B cell (primary cell): ENCODE data around the gene NMT1. TPM values are rescaled to one million over a fixed set of nuclear protein-coding genes. Genes with fewer than 3 reads are reported as not detected.

Experiments
- ATAC-seq: fragments of 200-7000 bp; cut with Tn5 transposase; one replicate; pipeline ENCODE4 v1.10.0; 2021; ENCODE audit warnings: low read depth, mild to moderate bottlenecking, moderate number of reproducible peaks, moderate library complexity
- CTCF ChIA-PET: fragments of 350-600 bp; sonication (Branson Sonifier 250); formaldehyde crosslinking; loops from one replicate; lab custom pipeline; 2021; ENCODE audit warnings: antibody characterized with exemption, inconsistent platforms; lab: Charles Lee
- POLR2A ChIA-PET: fragments of 350-600 bp; sonication (Branson Sonifier 250); formaldehyde crosslinking; loops from one replicate; lab custom pipeline; 2021; ENCODE audit warnings: antibody characterized with exemption; lab: Charles Lee
- DNase-seq: peaks from one replicate; pipeline ENCODE4 v3.0.0; 2013
- H2AFZ ChIP-seq: 2 replicates; pipeline ENCODE4 v1.6.1; 2012; ENCODE audit warnings: mild to moderate bottlenecking, low read depth, low read length; ENCODE audit not compliant: insufficient read depth, poor library complexity, severe bottlenecking
- H3K27ac ChIP-seq, 2 donors: 1 replicate in 1 of 2; 2 replicates in 1 of 2; pipeline ENCODE4 v1.5.1; 2012 to 2013; ENCODE audit warnings: low read length in 2 of 2, mild to moderate bottlenecking in 2 of 2, moderate library complexity in 1 of 2
- H3K27me3 ChIP-seq, 4 experiments: fragments of 200-600 bp in 1 of 4; sonication (generic) in 1 of 4; replicated peaks in 1 of 4; 1 replicate in 2 of 4; 2 replicates in 2 of 4; pipeline versions ENCODE4 v1.6.1 to v1.7.0; 2013 to 2016; ENCODE audit warnings: low read length in 3 of 4, mild to moderate bottlenecking in 2 of 4, mixed read lengths in 1 of 4, moderate library complexity in 1 of 4; ENCODE audit not compliant: insufficient read depth in 4 of 4, control insufficient read depth in 3 of 4; ENCODE audit errors: control extremely low read depth in 1 of 4
- H3K36me3 ChIP-seq, 2 experiments: replicated peaks in 1 of 2; 1 replicate in 1 of 2; 2 replicates in 1 of 2; pipeline versions ENCODE4 v1.6.1 to v1.7.1; 2013; ENCODE audit warnings: low read length in 1 of 2; ENCODE audit not compliant: insufficient read depth in 2 of 2, control insufficient read depth in 1 of 2; ENCODE audit errors: control extremely low read depth in 1 of 2, extremely low read depth in 1 of 2
- H3K4me1 ChIP-seq, 2 donors: fragments of 200-600 bp in 1 of 2; sonication (generic) in 1 of 2; 1 replicate in 1 of 2; 2 replicates in 1 of 2; pipeline versions ENCODE4 v1.5.1 to v1.6.1; 2013 to 2017; ENCODE audit warnings: low read length in 2 of 2; ENCODE audit not compliant: control insufficient read depth in 2 of 2, insufficient read depth in 2 of 2
- H3K4me2 ChIP-seq: replicated peaks from 2 replicates; pipeline ENCODE3; 2012; ENCODE audit warnings: mild to moderate bottlenecking, low read depth, low read length; ENCODE audit not compliant: poor library complexity, severe bottlenecking
- H3K4me3 ChIP-seq, 5 experiments: fragments of 200-600 bp in 1 of 5; sonication (generic) in 1 of 5; 1 replicate in 3 of 5; 2 replicates in 2 of 5; pipeline versions ENCODE4 v1.5.1 to v1.7.0; 2011 to 2016; ENCODE audit warnings: low read length in 4 of 5, mild to moderate bottlenecking in 4 of 5, low read depth in 2 of 5, control low read depth in 1 of 5, moderate library complexity in 1 of 5; ENCODE audit not compliant: insufficient read depth in 1 of 5; ENCODE audit errors: control extremely low read depth in 1 of 5, extremely low read depth in 1 of 5
- H3K79me2 ChIP-seq: fragments of 200-600 bp; sonication (generic); one replicate; pipeline ENCODE4 v1.6.0; 2016; ENCODE audit warnings: low read length; ENCODE audit not compliant: control insufficient read depth, insufficient read depth
- H3K9ac ChIP-seq: fragments of 200-600 bp; sonication (generic); 2 replicates; pipeline ENCODE4 v1.6.1; 2017; ENCODE audit warnings: mild to moderate bottlenecking, low read length, moderate library complexity
- H3K9me3 ChIP-seq, 3 donors: one replicate each; pipeline versions ENCODE4 v1.6.1 to v1.7.1; 2013; ENCODE audit warnings: low read length in 2 of 3; ENCODE audit not compliant: control insufficient read depth in 2 of 3, insufficient read depth in 1 of 3; ENCODE audit errors: control extremely low read depth in 1 of 3
- H4K20me1 ChIP-seq: 2 replicates; pipeline ENCODE4 v1.6.0; 2012; ENCODE audit warnings: mild to moderate bottlenecking, low read length; ENCODE audit not compliant: insufficient read depth, control insufficient read depth, poor library complexity, severe bottlenecking
- H3K27ac Mint-ChIP-seq: one replicate; pipeline ENCODE4 v1.8.0; 2021; ENCODE audit warnings: mixed read lengths
- H3K27me3 Mint-ChIP-seq: one replicate; pipeline ENCODE4 v1.8.0; 2021; ENCODE audit warnings: mixed read lengths
- H3K4me1 Mint-ChIP-seq: one replicate; pipeline ENCODE4 v1.8.0; 2021; ENCODE audit warnings: mixed read lengths
- H3K4me3 Mint-ChIP-seq: one replicate; pipeline ENCODE4 v1.8.0; 2021; ENCODE audit warnings: mixed read lengths
- H3K9me3 Mint-ChIP-seq: one replicate; pipeline ENCODE4 v1.8.0; 2022; ENCODE audit warnings: mixed read lengths; ENCODE audit not compliant: insufficient read depth
- EZH2 ChIP-seq: IDR thresholded peaks from 2 replicates; pipeline ENCODE4 v1.6.1; 2012; ENCODE audit warnings: borderline replicate concordance, low read depth, mild to moderate bottlenecking, moderate library complexity, low read length; ENCODE audit not compliant: insufficient read depth, poor library complexity, severe bottlenecking
- WGBS: methylation state at CpG from one replicate; pipeline ENCODE4 v1.1.5; 2013; ENCODE audit warnings: missing lambda C conversion rate; ENCODE audit not compliant: insufficient coverage; 5-methylcytosine and 5-hydroxymethylcytosine counted together
- intact Hi-C: fragments of 100-400 bp; cut with micrococcal nuclease; formaldehyde crosslinking; loops from one replicate; pipeline ENCODE4 v1.10.0; 2022
- polyA plus RNA-seq: library from polyadenylated mRNA; depleted of rRNA; stranded (reverse); fragments of >200 nt; gene quantifications from 2 replicates; pipeline ENCODE4 v1.2.3, GENCODE V29; 2012
- total RNA-seq, 2 donors: library from RNA; stranded (reverse); fragments of 120-200 nt in 1 of 2; gene quantifications; 1 replicate in 1 of 2; 2 replicates in 1 of 2; pipeline versions ENCODE4 v1.2.3 to v1.2.4, GENCODE V29; 2013 to 2022
- TF ChIP-seq, protein P1 (sequence below): fragments of 200-600 bp; IDR thresholded peaks from one replicate; pipeline ENCODE4 v1.8.0; 2022; ENCODE audit warnings: antibody characterized with exemption, mild to moderate bottlenecking

Gene NMT1
- total and polyA plus RNA-seq, 2 donors (not counting 1 experiment from before 2014, with no cell fraction given) = 30.1 to 134 TPM

DNA sequence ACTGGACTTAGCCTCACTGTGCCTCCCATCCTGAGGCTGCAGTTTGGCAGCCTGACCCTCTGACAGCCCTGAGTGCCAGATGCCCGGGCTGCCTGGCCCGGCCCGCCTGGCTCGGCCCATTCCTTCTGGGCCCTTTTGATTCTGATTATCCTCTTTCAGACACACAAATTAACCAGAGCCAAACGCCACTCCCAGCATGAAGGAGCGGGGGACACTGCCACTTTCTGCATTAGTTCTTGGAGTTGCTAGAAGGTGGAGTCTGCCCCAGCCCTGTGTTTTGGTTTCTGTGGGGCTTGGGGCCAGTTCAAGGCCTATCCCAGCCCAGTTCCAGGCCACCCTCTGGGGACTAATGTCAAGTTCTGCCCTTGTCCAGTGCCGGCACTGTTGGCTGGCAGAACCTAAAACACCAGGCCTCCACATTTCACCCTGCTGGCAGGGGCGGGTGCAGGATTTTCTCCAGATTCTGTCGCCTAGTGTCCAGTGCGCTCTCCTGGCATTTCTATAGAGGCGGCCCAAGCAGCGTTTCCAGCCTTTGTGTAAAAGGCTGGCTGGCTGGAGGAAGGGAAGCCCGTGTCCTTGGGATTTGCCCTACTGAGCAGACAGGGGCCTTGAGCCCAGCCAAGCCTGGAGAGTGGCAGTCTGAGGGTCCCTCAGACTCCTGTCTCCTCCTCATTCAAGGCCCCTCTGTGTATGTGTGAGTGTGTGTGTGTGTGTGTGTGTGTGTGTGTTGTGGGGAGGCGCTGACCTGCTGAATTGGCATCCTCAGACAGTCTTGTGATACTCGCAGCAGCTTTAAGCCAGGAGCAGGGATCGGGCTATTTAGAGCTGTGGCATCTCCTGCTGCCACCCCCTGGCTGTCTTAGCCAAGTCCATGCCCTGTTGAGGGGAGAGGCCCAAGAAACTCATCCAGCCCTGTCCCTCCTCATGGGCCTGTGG lies 49.8 kb downstream of the NMT1 start:
- Mint-ChIP-seq H3K27ac (no peak overlapping the region), H3K4me1 (peaks cover 12% of the 10 kb centered on the region), H3K4me3 (no peak overlapping the region), H3K27me3 (no peaks in the 10 kb centered on the region), H3K9me3 (no peaks in the 10 kb centered on the region)
- Histone ChIP-seq H3K27ac (no peak overlapping the region), H3K4me2 (peak overlapping the region; percentile 27), H3K9me3 (no peaks in the 10 kb centered on the region), H4K20me1 (no peaks in the 10 kb centered on the region), H3K79me2 (no peaks in the 10 kb centered on the region), H3K9ac (no peak overlapping the region), H3K4me1 (peaks cover 10 to 11% of the 10 kb centered on the region in 2 donors), H3K36me3 (peaks cover 0 to 23% of the 10 kb centered on the region in 2 experiments), H3K4me3 (no peak overlapping the region), H2AFZ (no peak overlapping the region), H3K27me3 (no peaks in the 10 kb centered on the region)
- DNase-seq = no peak
- 96% methylated on average over 12 of the region's 16 CpGs for WGBS
- POLR2A ChIA-PET = no interaction called here
- CTCF ChIA-PET = no interaction called here
- no peak for ATAC-seq
- intact Hi-C loops = no loop called here
- TF ChIP-seq EZH2 = no peak
- TF ChIP-seq, protein P1, sequence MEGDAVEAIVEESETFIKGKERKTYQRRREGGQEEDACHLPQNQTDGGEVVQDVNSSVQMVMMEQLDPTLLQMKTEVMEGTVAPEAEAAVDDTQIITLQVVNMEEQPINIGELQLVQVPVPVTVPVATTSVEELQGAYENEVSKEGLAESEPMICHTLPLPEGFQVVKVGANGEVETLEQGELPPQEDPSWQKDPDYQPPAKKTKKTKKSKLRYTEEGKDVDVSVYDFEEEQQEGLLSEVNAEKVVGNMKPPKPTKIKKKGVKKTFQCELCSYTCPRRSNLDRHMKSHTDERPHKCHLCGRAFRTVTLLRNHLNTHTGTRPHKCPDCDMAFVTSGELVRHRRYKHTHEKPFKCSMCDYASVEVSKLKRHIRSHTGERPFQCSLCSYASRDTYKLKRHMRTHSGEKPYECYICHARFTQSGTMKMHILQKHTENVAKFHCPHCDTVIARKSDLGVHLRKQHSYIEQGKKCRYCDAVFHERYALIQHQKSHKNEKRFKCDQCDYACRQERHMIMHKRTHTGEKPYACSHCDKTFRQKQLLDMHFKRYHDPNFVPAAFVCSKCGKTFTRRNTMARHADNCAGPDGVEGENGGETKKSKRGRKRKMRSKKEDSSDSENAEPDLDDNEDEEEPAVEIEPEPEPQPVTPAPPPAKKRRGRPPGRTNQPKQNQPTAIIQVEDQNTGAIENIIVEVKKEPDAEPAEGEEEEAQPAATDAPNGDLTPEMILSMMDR = no peak

DNA sequence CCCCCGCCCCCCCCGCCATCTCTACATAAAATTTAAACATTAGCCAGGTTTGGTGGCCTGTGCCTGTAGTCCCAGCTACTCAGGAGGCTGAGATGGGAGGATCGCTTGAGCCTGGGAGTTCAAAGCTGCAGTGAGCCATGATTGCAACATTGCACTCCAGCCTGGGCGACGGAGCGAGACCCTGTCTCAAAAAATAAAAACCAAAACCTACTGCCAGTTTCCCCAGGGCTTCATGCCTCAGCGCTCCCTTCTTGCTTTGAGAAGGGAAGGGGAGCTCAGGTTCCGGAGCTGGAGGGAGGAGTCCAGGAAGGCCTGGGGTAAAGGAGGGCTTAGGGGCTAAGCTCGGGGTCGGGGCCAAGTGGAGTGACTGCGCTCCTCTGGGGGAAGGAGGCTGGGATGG lies 50.7 kb downstream of the NMT1 start:
- WGBS = 3% methylated on average over 9 of the region's 11 CpGs
- H3K4me2 ChIP-seq = peak overlapping the region; percentile 27
- peaks cover 0 to 15% of the 10 kb centered on the region in 2 experiments for H3K36me3 ChIP-seq
- peaks cover 12% of the 10 kb centered on the region for H3K4me1 Mint-ChIP-seq
- no peak overlapping the region for H3K4me3 Mint-ChIP-seq
- H3K27me3 ChIP-seq = no peaks in the 10 kb centered on the region
- H3K4me1 ChIP-seq = peaks cover 10 to 11% of the 10 kb centered on the region in 2 donors
- no peaks in the 10 kb centered on the region for H3K9me3 ChIP-seq
- ATAC-seq = peak; percentile 51
- H2AFZ ChIP-seq = no peak overlapping the region
- H3K4me3 ChIP-seq = no peak overlapping the region
- peak overlapping the region; percentile 46 for H3K27ac Mint-ChIP-seq
- H3K27me3 Mint-ChIP-seq = no peaks in the 10 kb centered on the region
- no peak overlapping the region for H3K27ac ChIP-seq
- H3K9me3 Mint-ChIP-seq = no peaks in the 10 kb centered on the region
- H3K79me2 ChIP-seq = no peaks in the 10 kb centered on the region
- no peak for TF ChIP-seq EZH2
- TF ChIP-seq, protein P1 = no peak
- peak; percentile 40 for DNase-seq
- intact Hi-C loops = no loop called here
- POLR2A ChIA-PET = interaction anchor here (0.8 kb wide), 1 partner anchor 12 kb away, joined by 9 read pairs; no protein-coding TSS in a partner anchor
- CTCF ChIA-PET = no interaction called here
- no peak overlapping the region for H3K9ac ChIP-seq
- no peaks in the 10 kb centered on the region for H4K20me1 ChIP-seq
